PC-9 (cell line): Measurements from ENCODE around the gene TAS1R1.

ENCODE experiments used
- EZH2 ChIP-seq: fragments of 200-600 bp; sonication (generic); IDR thresholded peaks from 2 replicates; pipeline ENCODE4 v1.8.0; 2017; ENCODE audit warnings: antibody characterized with exemption, low read depth
- TF ChIP-seq, protein P1 (sequence below): fragments of 200-600 bp; sonication (generic); conservative IDR thresholded peaks from 2 replicates; pipeline ENCODE4 v1.6.1; 2017; ENCODE audit warnings: mixed run types, antibody characterized with exemption, mild to moderate bottlenecking, moderate library complexity

DNA sequence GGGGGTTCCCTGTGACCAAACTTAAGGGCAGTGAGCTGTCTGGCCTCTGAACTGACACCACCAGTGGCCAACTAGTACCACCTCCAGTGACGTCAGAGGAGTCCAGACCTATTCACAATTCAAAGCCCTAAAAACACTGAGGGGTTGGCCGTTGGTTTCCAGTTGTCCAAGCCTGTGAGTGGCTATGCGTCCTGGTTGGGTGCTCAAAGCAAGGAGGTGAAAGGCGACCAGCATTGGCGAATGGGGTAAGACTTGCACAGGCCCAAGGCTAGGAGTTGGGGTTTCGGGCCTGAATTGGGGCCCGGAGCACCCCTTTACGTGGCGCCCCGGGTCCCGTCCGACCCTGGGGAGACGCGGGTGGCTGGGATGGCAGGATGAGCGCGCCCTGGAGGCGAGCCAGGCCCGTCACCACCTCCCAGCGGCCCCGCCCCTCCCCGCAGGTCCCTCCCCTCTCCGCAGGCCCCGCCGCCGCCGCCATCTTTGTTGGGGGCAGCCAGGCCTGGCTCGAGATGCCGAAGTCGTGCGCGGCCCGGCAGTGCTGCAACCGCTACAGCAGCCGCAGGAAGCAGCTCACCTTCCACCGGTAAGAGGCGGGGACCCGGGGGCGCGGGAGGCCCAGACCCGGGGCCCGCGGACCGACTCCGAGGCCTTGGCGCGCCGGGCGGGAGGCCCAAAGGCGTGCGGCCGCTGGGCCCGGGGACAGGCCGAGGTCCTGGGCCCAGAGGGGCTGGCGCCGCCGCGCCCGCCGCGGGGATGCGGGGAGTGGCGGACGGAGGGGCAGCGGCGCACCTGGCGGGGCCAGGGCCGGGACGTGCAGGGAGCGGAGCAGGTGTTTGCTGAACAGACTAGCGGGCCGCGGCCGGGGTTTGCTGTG, 69.8 kb downstream of the TAS1R1 start, which contains the start of gene THAP3:
- TF ChIP-seq, protein P1, sequence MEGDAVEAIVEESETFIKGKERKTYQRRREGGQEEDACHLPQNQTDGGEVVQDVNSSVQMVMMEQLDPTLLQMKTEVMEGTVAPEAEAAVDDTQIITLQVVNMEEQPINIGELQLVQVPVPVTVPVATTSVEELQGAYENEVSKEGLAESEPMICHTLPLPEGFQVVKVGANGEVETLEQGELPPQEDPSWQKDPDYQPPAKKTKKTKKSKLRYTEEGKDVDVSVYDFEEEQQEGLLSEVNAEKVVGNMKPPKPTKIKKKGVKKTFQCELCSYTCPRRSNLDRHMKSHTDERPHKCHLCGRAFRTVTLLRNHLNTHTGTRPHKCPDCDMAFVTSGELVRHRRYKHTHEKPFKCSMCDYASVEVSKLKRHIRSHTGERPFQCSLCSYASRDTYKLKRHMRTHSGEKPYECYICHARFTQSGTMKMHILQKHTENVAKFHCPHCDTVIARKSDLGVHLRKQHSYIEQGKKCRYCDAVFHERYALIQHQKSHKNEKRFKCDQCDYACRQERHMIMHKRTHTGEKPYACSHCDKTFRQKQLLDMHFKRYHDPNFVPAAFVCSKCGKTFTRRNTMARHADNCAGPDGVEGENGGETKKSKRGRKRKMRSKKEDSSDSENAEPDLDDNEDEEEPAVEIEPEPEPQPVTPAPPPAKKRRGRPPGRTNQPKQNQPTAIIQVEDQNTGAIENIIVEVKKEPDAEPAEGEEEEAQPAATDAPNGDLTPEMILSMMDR: no peak; the same call in 1 of the 2 replicates
- TF ChIP-seq EZH2: no peak
